Measurements from ENCODE around the gene UBAP2L. TPM values are rescaled to one million over a fixed set of nuclear protein-coding genes. Genes with fewer than 3 reads are reported as not detected.

The UBAP2L gene
- total RNA-seq, result 223 and 229 TPM in 2 replicates

- intact Hi-C loops (cut with micrococcal nuclease), result loop anchor here (2.0 to 5.0 kb wide), 4 partner anchors 52 to 387 kb away; partner anchors contain the start of genes ADAR, ATP8B2, HAX1 and UBE2Q1
Measured at GRCh38 chr1:154220071-154220969, at the start of gene UBAP2L. UBAP2L (plus strand) TSS chr1:154220955; CDS start chr1:154225124, 4,169 bp downstream.

- intact Hi-C loops (cut with micrococcal nuclease), result no loop called here
Measured at GRCh38 chr1:154171223-154171583, 49.6 kb upstream of the UBAP2L start.

GRCh38 chr1:154171880-154172279, 48.9 kb upstream of the UBAP2L start:
- intact Hi-C loops (cut with micrococcal nuclease), result no loop called here

GRCh38 chr1:154174654-154175053, 46.1 kb upstream of the UBAP2L start:
- intact Hi-C loops (cut with micrococcal nuclease), result no loop called here

- intact Hi-C loops (cut with micrococcal nuclease), result no loop called here
Measured at GRCh38 chr1:154176337-154176736, 44.4 kb upstream of the UBAP2L start.

- intact Hi-C loops (cut with micrococcal nuclease), result no loop called here
Measured at GRCh38 chr1:154178013-154178412, 42.7 kb upstream of the UBAP2L start.

DNA sequence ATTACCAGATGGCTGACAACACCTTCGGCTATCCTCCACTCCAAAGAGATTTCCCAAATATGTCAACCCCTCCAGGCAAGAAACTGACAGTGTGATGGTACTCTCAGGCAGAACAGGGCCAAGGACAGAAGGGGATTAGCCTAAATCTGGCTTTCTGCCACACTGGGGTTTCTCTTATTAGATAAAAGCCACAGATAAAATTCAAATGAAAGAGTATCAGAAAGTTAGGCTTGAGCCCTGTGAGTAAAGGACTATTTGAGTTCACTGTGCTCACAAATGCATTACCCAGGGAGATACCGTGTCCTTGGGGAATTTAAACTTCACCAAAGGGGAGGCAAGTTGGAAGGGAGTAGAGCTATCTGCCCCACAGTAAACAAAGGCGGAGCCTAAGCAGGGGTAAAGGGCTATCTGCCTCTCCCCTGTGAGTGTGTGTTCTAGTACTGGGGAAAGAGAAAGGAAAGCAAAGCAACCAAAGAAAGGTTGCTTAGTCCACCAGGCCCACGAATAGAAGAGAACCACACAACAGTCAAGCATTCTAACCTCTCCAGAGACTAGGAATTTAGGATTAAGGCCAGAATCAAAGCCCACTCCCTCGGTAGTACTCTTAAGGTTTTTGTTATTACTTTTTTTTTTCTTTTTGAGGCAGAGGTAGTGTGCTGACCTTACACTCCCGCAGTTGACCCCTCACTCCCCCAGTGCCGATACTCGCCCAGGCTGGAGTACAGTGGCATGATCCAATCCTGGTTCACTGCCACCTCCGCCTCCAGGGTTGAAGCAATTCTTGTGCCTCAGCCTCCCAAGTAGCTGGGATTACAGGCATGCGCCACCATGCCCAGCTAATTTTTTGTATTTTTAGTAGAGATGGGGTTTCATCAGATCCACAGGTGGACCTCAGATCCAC, 41.6 kb upstream of the UBAP2L start:
- intact Hi-C loops (cut with micrococcal nuclease), result no loop called here

GRCh38 chr1:154179946-154180687, 40.6 kb upstream of the UBAP2L start:
- intact Hi-C loops (cut with micrococcal nuclease), result no loop called here

GRCh38 chr1:154181944-154182343, 38.8 kb upstream of the UBAP2L start:
- intact Hi-C loops (cut with micrococcal nuclease), result loop anchor here (1.0 to 2.0 kb wide), 5 partner anchors 24 to 259 kb away; partner anchors contain the start of gene RPS27

GRCh38 chr1:154182344-154183045, 38.3 kb upstream of the UBAP2L start:
- intact Hi-C loops (cut with micrococcal nuclease), result loop anchor here (1.0 to 2.0 kb wide), 5 partner anchors 24 to 259 kb away; partner anchors contain the start of gene RPS27

- intact Hi-C loops (cut with micrococcal nuclease), result loop anchor here (2.0 kb wide), 1 partner anchor 146 kb away; no protein-coding TSS in a partner anchor
Measured at GRCh38 chr1:154183046-154183915, 37.5 kb upstream of the UBAP2L start.

DNA sequence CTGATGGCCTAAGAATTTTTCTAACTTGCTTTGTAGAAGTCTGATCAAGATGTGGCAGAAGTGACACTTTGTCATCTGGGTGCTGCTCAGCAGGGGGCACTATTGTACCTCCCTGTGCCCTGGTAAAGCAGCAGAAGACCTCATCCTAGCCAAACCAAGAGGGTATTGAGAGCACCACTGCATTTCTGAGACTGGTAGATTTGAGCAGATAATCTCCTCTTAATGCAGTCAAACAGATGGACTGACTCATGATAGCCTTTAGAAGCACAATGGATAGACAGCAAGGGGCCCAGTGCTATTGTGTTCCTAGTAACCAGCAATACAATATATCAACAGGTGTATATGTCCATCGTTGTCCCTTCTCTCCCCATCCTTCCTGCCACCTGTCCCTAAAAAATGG, 34.6 kb upstream of the UBAP2L start:
- intact Hi-C loops (cut with micrococcal nuclease), result loop anchor here (1.0 kb wide), 1 partner anchor 86 kb away; the partner anchor contains the start of gene HAX1

DNA sequence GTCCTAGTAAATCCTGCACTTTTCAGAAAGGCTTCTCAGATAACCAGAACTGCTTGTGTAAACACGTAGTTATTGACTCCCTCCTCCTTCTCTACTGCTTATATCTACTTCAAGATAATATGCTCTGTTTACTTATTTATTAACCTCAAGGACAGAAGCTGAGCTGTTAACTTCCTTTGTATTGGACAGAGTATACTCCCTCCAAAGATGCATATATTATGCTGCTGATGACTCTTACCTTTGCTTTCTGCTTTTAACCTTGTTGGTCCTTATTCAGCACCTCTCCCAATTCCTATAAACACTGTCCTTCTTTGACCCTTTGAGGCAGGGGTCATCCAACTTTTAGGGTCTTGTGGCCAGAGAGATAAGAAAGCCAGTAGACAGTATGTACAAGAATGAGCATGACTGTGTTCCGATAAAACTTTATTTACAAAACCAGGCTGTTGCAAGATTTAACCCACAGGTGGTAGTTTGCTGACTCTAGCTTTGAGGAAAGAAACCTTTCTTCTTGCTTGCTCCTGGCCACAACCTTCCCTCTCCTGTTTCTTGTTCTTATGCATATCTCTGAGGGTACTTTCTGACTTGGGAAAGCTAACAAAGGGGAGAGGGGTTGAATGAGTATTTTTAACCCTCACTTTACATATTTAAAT, 33.8 kb upstream of the UBAP2L start:
- intact Hi-C loops (cut with micrococcal nuclease), result loop anchor here (1.0 kb wide), 1 partner anchor 85 kb away; the partner anchor contains the start of gene HAX1

DNA sequence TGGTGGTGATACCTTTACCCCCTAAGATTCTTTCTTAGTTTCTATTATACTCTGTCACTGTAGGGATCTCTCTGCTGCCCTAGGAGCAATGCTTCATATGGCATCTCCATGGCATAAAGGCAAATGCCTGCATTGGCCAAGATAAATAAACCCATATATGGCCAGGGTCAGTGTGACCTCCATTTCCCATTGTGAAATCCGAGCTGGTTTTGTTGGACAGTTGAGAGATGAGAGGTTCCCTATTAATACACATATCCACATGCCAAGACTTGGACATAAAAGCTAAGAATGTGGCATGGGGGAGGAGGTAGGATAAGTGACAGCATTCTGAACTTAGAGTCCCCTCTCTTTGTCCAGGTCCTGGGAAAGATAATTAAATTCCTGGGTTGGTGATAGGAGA, 30.2 kb upstream of the UBAP2L start:
- intact Hi-C loops (cut with micrococcal nuclease), result no loop called here

DNA sequence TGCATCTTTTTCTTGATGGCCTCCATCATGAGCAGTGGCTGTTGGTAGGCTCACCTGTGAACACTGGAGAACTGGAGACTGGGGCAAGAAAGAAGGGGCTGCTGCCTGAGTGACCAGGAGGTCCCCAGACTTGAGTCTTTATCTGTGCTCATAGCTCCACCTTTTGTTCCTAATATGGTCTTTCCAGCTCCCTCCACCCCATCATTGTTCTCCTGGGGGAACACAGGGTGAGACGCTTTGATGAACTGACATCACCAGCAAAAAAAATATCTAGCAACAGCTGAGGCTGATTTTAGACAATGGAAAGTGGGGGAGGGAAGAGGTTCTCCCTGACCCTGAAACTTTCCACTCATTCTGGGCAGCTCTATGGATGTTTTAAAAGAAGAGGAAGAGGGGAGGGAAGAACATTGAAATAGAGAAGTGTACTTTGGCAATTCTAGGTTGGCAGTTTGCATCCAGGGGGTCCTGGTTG, 28.7 kb upstream of the UBAP2L start, which contains the start of gene TPM3:
Gene TPM3 (minus strand): TSS at position 111 of the 472 bp plus-strand sequence. CDS start 82 bp downstream, at position 29.
- intact Hi-C loops (cut with micrococcal nuclease), result no loop called here

GRCh38 chr1:154192476-154192875, 28.3 kb upstream of the UBAP2L start:
- intact Hi-C loops (cut with micrococcal nuclease), result no loop called here

DNA sequence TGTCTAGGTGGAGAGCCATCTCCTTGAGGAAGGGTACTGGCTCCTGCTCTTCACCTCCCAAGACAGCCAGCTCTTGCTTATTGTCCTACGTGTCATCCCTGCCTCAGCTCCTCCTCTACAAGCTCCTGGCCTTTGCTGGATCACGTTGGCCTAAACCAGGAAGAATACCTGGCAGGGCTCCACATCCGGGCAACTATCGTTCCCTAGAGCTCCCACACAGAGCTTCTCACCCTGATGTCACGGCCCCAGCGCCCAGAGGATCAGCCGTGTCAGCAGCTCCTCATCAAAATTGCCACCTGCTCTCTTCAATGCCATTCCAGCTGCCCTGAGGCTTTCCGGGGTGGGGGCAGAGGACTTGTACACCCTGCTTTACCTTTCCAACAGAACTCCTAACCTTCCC, 26.9 kb upstream of the UBAP2L start:
- intact Hi-C loops (cut with micrococcal nuclease), result no loop called here
